Measurements from ENCODE around the gene GALT.
"Not testable (repeated sequence)": the region's sequence is repeated elsewhere in the genome, so short reads cannot be mapped to it uniquely, and the experiment has no call there.

GALT gene

GRCh38 chr9:34627716-34628655 is 18.5 kb upstream of the GALT start:
- DNase-seq: no peak

- DNase-seq: no peak
Observed at GRCh38 chr9:34628656-34629490, 17.6 kb upstream of the GALT start, which contains the start of gene ARID3C. Gene ARID3C, minus strand, starts transcription at chr9:34629066. Its CDS starts 1,052 bp downstream, at chr9:34628014.

GRCh38 chr9:34629491-34629808 is 17.0 kb upstream of the GALT start:
- DNase-seq: no peak

GRCh38 chr9:34630402-34631154 is 15.9 kb upstream of the GALT start:
- no peak for DNase-seq

DNA sequence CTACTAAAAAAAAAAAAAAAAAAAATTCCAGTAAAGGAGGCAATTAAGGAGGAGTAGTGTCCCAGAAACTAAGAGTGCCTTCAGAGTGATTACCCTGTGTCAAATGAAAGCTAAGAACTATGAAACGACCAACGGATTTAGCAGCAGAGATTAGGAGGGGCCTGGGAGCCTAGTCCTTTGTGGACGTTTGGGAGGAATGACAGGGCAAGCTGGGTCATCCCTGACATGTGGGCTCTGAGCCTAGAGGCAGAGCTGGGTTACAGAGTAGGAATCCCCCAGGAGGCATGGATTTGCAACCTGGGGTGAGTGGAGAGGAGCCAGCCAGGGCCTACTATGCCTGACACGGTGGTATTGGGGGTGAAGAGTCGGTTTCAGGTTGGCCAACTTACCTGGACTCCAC is 13.3 kb upstream of the GALT start:
- DNase-seq: no peak

- DNase-seq: peak; percentile 75 to 79
Observed at GRCh38 chr9:34633851-34634550, 12.5 kb upstream of the GALT start.

DNA sequence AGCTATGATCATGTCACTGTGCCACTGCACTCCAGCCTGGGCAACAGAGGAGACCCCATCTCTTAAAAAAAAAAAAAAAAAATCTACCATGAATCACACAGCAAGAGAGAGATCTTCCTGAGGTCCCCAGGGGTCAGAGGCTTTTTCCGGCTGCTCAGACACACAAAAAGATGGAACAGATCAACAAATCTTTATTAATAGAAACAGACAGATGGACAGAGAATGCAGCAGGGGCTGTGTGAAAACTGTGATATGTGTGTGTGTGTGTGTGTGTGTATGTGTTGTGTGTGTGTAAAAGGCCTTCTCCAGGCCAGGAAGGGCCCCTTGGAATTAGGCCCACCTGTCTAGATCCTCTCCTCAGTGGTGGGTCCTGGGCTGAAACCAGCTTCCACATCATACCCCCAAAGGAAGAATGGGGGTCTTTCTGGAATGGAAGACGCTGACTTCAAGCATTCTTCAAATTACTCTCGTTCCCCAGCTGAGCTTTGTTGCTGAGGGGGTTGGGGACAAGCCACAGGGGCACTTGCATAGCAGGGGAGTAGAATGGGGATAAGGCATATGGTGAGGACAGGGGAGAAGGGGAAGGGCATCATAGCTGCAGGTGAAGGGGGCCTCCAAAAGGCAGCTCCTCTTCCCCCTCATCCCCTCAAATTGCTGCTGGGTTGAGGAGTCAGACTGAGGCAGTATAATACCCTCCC is 11.8 kb upstream of the GALT start:
- no peak for DNase-seq

DNA sequence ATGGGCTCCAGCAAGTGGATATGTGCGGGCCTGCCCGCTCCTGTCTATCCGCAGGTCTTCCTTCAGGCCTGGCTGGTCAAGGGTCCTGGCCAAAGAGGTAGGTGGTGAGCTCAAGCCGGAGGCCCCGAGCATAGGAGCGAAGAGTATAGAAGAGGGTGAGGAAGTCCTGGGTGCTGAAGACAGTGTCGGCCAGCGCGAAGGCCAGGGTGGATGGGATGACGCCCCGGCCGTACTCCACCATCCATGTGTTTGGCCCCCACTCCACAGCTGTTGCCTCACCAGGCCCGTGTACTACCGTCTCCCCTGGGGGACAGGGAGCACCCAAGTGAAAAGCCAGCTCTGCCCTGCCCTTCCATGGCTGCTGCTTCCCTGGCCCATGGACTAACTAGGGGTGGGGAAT is 10.9 kb upstream of the GALT start:
- no peak for DNase-seq

DNA sequence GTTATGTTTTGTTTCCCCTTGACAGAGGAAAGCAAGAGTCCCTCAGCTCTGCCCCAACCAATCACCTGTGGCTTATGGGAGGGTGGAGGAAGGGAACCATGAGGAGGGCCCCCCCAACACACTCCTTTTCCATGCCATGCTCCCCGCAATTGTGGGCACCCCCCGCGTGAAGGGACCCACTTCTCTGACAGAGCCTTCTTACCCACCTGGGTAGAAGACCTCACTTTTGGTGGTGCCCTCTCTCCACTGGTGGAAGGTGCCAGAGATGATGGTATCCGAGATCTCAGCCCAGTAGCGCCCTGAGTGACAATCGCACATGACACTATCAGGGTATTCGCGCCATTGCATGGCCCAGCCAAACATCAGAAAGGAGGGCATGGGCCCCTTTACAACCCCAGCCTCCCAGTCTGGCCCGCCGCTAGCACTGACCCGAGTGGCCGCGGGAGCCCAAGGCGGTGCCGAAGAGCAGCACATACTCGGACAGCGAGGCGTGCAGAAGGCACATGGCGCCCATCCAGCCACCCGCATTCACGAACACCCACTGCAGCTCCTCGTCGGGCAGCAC is 9.6 kb upstream of the GALT start:
- no peak for DNase-seq

GRCh38 chr9:34637356-34638137 is 8.9 kb upstream of the GALT start, which contains the start of gene SIGMAR1:
Gene SIGMAR1, minus strand, starts transcription at chr9:34637787. Its CDS starts 90 bp downstream, at chr9:34637697.
- peak; percentile 69 to 84 for DNase-seq

- no peak for DNase-seq
Observed at GRCh38 chr9:34638138-34638445, 8.4 kb upstream of the GALT start.

DNA sequence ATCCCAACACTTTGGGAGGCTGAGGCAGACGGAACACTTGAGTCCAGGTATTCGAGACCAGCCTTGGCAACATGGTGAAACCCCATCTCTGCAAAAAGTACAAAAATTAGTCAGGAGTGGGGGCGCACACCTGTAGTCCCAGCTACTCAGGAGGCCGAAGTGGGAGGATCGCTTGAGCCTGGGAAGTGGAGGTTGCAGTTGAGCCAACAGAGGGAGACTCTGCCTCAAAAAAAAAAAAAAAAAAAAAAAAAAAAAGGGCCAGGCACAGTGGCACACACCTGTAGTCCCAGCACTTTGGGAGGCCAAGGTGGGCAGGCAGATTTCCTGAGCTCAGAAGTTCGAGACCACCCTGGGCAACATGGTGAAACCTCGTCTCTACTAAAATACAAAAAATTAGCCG is 7.2 kb upstream of the GALT start:
- not testable (repeated sequence) for DNase-seq

DNA sequence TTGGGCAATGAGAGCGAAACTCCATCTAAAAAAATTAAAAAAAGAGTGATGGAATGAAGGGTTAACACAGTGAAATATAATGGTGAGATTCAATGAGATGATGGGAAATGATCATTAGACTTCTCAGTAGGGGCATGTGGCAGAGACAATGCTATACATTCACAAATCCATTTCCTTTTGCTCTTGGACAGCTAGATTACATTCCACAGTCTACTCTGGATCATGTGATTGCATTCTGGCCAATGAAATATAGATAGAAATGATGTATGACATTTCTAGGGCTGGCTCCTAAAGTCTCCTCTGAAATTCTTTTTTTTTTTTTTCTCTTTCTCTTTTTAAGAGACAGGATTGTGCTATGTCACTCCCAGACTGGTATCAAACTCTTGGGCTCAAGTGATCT is 3.8 kb upstream of the GALT start:
- no peak for DNase-seq

- no peak for DNase-seq
Observed at GRCh38 chr9:34644766-34645314, 1.6 kb upstream of the GALT start.

- DNase-seq: no peak
Observed at GRCh38 chr9:34647084-34647403, 569 bp downstream of the GALT start.

- DNase-seq: no peak
Observed at GRCh38 chr9:34647651-34648050, 1.2 kb downstream of the GALT start.

- no peak for DNase-seq
Observed at GRCh38 chr9:34648673-34649072, 2.2 kb downstream of the GALT start.

DNA sequence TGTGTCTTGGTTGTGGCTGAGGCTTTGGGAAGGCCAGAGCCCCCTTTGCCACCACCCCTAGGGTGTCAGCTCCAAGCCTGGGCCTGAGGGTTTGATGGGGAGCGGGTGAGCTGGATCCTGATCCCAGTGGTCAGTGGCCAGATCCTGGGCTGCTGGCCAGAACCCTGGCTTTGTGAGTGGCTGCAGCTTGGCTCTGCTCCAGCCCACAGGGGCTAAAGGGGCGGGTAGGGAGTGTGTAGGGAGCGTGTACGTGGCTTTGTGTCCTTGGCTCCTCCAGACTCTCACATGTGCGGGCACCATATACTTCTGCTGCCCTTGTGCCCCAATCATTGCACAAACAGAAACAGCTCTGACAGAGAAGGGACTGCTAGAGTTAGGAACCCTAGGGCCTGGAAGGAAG is 4.3 kb downstream of the GALT start:
- no peak for DNase-seq

- DNase-seq: no peak
Observed at GRCh38 chr9:34651321-34651720, 4.8 kb downstream of the GALT start.

GRCh38 chr9:34651876-34652601 is 5.6 kb downstream of the GALT start, which contains the start of gene IL11RA:
Gene IL11RA, plus strand, starts transcription at chr9:34652185. Its CDS starts 3,033 bp downstream, at chr9:34655218.
- DNase-seq: no peak

Data from AML-193 (cell line).